Astrocyte of the cerebellum (primary cell): Measurements from ENCODE around the gene TSPAN5.

Experiments used
- DNase-seq: peaks from one replicate; pipeline ENCODE4 v3.0.0-alpha.2; 2011; ENCODE audit warnings: low read depth
- H3K4me3 ChIP-seq: 2 replicates; pipeline ENCODE4 v1.5.1; 2011; ENCODE audit warnings: mild to moderate bottlenecking, low read depth, low read length, moderate library complexity
- CTCF ChIP-seq: IDR thresholded peaks from 2 replicates; pipeline ENCODE4 v1.5.1; 2012; ENCODE audit warnings: low read length, low read depth, moderate library complexity, mild to moderate bottlenecking; ENCODE audit errors: missing control alignments
- in situ Hi-C: cut with HindIII; loops from 2 replicates; pipeline ENCODE4 v1.10.0; 2017; ENCODE audit warnings: low sequenced_read_pairs

Gene TSPAN5

GRCh38 chr4:98522062-98522461, 136.3 kb downstream of the TSPAN5 start:
- in situ Hi-C loops = no loop called here
- H3K4me3 ChIP-seq = no peak overlapping the region
- DNase-seq = no peak
- TF ChIP-seq CTCF = no peak

GRCh38 chr4:98521486-98521885, 136.9 kb downstream of the TSPAN5 start:
- TF ChIP-seq CTCF = no peak
- DNase-seq = no peak
- H3K4me3 ChIP-seq = no peak overlapping the region
- in situ Hi-C loops = no loop called here

GRCh38 chr4:98519268-98519977, 139.0 kb downstream of the TSPAN5 start:
- TF ChIP-seq CTCF = no peak
- no peak overlapping the region for H3K4me3 ChIP-seq
- in situ Hi-C loops = no loop called here
- no peak for DNase-seq

GRCh38 chr4:98518559-98519267, 139.7 kb downstream of the TSPAN5 start:
- H3K4me3 ChIP-seq = no peak overlapping the region
- in situ Hi-C loops = no loop called here
- DNase-seq = no peak
- no peak for TF ChIP-seq CTCF

GRCh38 chr4:98517218-98518021, 141.0 kb downstream of the TSPAN5 start:
- TF ChIP-seq CTCF = no peak
- no peak for DNase-seq
- H3K4me3 ChIP-seq = no peak overlapping the region
- in situ Hi-C loops = no loop called here

- no peak overlapping the region for H3K4me3 ChIP-seq
- in situ Hi-C loops = no loop called here
- no peak for TF ChIP-seq CTCF
- DNase-seq = no peak
These were observed 141.8 kb downstream of the TSPAN5 start for GRCh38 chr4:98516441-98517217.
